ENCODE results near the gene FILIP1.

DNA sequence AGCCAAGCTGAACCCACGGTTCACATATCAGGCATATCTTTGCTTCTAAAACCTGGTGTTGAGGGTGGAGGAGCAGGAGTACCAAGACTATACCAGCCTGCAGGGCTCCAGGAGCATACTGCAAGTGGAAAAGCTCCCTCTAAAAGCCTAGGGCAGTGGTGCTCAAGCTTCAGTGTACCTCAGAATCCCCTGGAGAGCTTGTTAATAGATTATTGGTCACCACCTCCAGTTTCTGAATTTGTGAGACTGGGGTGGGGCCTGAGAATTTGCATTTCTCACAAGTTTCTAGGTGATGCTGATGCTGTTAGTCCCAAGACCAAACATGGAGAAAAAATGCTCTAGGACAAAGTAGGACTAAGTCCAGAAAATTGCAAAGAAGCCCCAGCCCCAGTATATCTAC is 65.4 kb downstream of the FILIP1 start:
- TF ChIP-seq, protein P1, sequence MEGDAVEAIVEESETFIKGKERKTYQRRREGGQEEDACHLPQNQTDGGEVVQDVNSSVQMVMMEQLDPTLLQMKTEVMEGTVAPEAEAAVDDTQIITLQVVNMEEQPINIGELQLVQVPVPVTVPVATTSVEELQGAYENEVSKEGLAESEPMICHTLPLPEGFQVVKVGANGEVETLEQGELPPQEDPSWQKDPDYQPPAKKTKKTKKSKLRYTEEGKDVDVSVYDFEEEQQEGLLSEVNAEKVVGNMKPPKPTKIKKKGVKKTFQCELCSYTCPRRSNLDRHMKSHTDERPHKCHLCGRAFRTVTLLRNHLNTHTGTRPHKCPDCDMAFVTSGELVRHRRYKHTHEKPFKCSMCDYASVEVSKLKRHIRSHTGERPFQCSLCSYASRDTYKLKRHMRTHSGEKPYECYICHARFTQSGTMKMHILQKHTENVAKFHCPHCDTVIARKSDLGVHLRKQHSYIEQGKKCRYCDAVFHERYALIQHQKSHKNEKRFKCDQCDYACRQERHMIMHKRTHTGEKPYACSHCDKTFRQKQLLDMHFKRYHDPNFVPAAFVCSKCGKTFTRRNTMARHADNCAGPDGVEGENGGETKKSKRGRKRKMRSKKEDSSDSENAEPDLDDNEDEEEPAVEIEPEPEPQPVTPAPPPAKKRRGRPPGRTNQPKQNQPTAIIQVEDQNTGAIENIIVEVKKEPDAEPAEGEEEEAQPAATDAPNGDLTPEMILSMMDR (IDR thresholded peaks at IDR 0.05): no peak
- TF ChIP-seq POLR2A (IDR thresholded peaks at IDR 0.05): no peak
